Adipocyte (in vitro differentiated cells): ENCODE data around the gene CMTM4.
A peak's percentile ranks its signal among the peaks of the same experiment; 100 is the strongest.
"Not testable (repeated sequence)": the region's sequence is repeated elsewhere in the genome, so short reads cannot be mapped to it uniquely, and the experiment has no call there.

Experiments
- DNase-seq: peaks from one replicate; pipeline ENCODE4 v3.0.0-alpha.2; 2015; ENCODE audit warnings: low read depth
- H3K27me3 ChIP-seq: replicated peaks from 2 replicates; pipeline ENCODE4 v1.7.0; 2013; ENCODE audit warnings: mild to moderate bottlenecking, low read length, moderate library complexity; ENCODE audit not compliant: control insufficient read depth, insufficient read depth
- H3K36me3 ChIP-seq: 2 replicates; pipeline ENCODE4 v1.7.0; 2013; ENCODE audit warnings: low read length, mild to moderate bottlenecking, moderate library complexity; ENCODE audit not compliant: control insufficient read depth, insufficient read depth, severe bottlenecking
- H3K4me1 ChIP-seq: 2 replicates; pipeline ENCODE4 v1.7.0; 2013; ENCODE audit warnings: mild to moderate bottlenecking, low read length, moderate library complexity; ENCODE audit not compliant: control insufficient read depth, insufficient read depth
- H3K4me3 ChIP-seq: 2 replicates; pipeline ENCODE4 v1.7.0; 2013; ENCODE audit warnings: mild to moderate bottlenecking, low read length, moderate library complexity
- H3K9ac ChIP-seq: 2 replicates; pipeline ENCODE4 v1.7.0; 2013; ENCODE audit warnings: mild to moderate bottlenecking, low read length, moderate library complexity
- H3K9me3 ChIP-seq: 2 replicates; pipeline ENCODE4 v1.7.0; 2013; ENCODE audit warnings: mild to moderate bottlenecking, low read length, moderate library complexity; ENCODE audit not compliant: control insufficient read depth

The CMTM4 gene

GRCh38 chr16:66619534-66620428, 76.8 kb downstream of the CMTM4 start:
- DNase-seq, result peak; percentile 48
- peak overlapping the region; percentile 43 for H3K4me3 ChIP-seq
- peaks cover 89% of the 10 kb centered on the region for H3K4me1 ChIP-seq
- H3K9ac ChIP-seq, result peak overlapping the region; percentile 76
- H3K9me3 ChIP-seq, result no peaks in the 10 kb centered on the region
- H3K27me3 ChIP-seq, result no peaks in the 10 kb centered on the region
- H3K36me3 ChIP-seq, result peaks cover 3% of the 10 kb centered on the region

GRCh38 chr16:66618588-66619375, 77.8 kb downstream of the CMTM4 start:
- DNase-seq, result peak; percentile 93
- peak overlapping the region; percentile 43 for H3K4me3 ChIP-seq
- no peaks in the 10 kb centered on the region for H3K27me3 ChIP-seq
- no peaks in the 10 kb centered on the region for H3K9me3 ChIP-seq
- H3K9ac ChIP-seq, result peak overlapping the region; percentile 76
- H3K36me3 ChIP-seq, result peaks cover 12% of the 10 kb centered on the region
- H3K4me1 ChIP-seq, result peaks cover 83% of the 10 kb centered on the region

- Histone ChIP-seq H3K4me1 (peaks cover 72% of the 10 kb centered on the region), H3K36me3 (peaks cover 22% of the 10 kb centered on the region), H3K27me3 (no peaks in the 10 kb centered on the region), H3K9me3 (no peaks in the 10 kb centered on the region), H3K9ac (no peak overlapping the region), H3K4me3 (no peak overlapping the region)
- DNase-seq, result no peak
Observed at GRCh38 chr16:66617728-66618127, 78.8 kb downstream of the CMTM4 start.

- DNase-seq, result no peak
- no peak overlapping the region for H3K9ac ChIP-seq
- H3K36me3 ChIP-seq, result peaks cover 29% of the 10 kb centered on the region
- no peaks in the 10 kb centered on the region for H3K9me3 ChIP-seq
- no peak overlapping the region for H3K4me3 ChIP-seq
- no peaks in the 10 kb centered on the region for H3K27me3 ChIP-seq
- peaks cover 65% of the 10 kb centered on the region for H3K4me1 ChIP-seq
Observed at GRCh38 chr16:66617010-66617434, 79.5 kb downstream of the CMTM4 start.

GRCh38 chr16:66616592-66616991, 80.0 kb downstream of the CMTM4 start:
- Histone ChIP-seq H3K27me3 (no peaks in the 10 kb centered on the region), H3K9ac (no peak overlapping the region), H3K4me1 (peaks cover 61% of the 10 kb centered on the region), H3K4me3 (no peak overlapping the region), H3K36me3 (peaks cover 32% of the 10 kb centered on the region), H3K9me3 (no peaks in the 10 kb centered on the region)
- peak; percentile 30 for DNase-seq

- Histone ChIP-seq H3K9me3 (no peaks in the 10 kb centered on the region), H3K4me3 (no peak overlapping the region), H3K36me3 (peaks cover 37% of the 10 kb centered on the region), H3K4me1 (peaks cover 57% of the 10 kb centered on the region), H3K9ac (no peak overlapping the region), H3K27me3 (no peaks in the 10 kb centered on the region)
- peak; percentile 64 for DNase-seq
Observed at GRCh38 chr16:66616169-66616568, 80.4 kb downstream of the CMTM4 start.

GRCh38 chr16:66614161-66614802, 82.3 kb downstream of the CMTM4 start:
- H3K36me3 ChIP-seq, result peaks cover 55% of the 10 kb centered on the region
- peaks cover 40% of the 10 kb centered on the region for H3K4me1 ChIP-seq
- no peak overlapping the region for H3K9ac ChIP-seq
- H3K27me3 ChIP-seq, result no peaks in the 10 kb centered on the region
- no peak for DNase-seq
- H3K4me3 ChIP-seq, result no peak overlapping the region
- no peaks in the 10 kb centered on the region for H3K9me3 ChIP-seq

GRCh38 chr16:66612422-66612821, 84.1 kb downstream of the CMTM4 start:
- H3K36me3 ChIP-seq, result peaks cover 56% of the 10 kb centered on the region

GRCh38 chr16:66611911-66612310, 84.6 kb downstream of the CMTM4 start:
- H3K4me3 ChIP-seq, H3K9me3 ChIP-seq, H3K9ac ChIP-seq, DNase-seq, H3K27me3 ChIP-seq: not testable (repeated sequence)
- Histone ChIP-seq H3K36me3 (peaks cover 56% of the 10 kb centered on the region), H3K4me1 (peaks cover 28% of the 10 kb centered on the region)

More at GRCh38 chr16:66612422-66612821, 84.1 kb downstream of the CMTM4 start:
- H3K4me1 ChIP-seq, result peaks cover 33% of the 10 kb centered on the region
- H3K9ac ChIP-seq, result no peak overlapping the region
- H3K9me3 ChIP-seq, result no peaks in the 10 kb centered on the region
- H3K27me3 ChIP-seq, result no peaks in the 10 kb centered on the region
- no peak overlapping the region for H3K4me3 ChIP-seq
- no peak for DNase-seq

- H3K9me3 ChIP-seq, result no peaks in the 10 kb centered on the region
- H3K4me3 ChIP-seq, result no peak overlapping the region
- no peak for DNase-seq
- peaks cover 56% of the 10 kb centered on the region for H3K36me3 ChIP-seq
- no peak overlapping the region for H3K9ac ChIP-seq
- H3K27me3 ChIP-seq, result no peaks in the 10 kb centered on the region
- peaks cover 21% of the 10 kb centered on the region for H3K4me1 ChIP-seq
Observed at GRCh38 chr16:66610111-66610820, 86.3 kb downstream of the CMTM4 start.
